Uterus (tissue), 2 donors: ENCODE measurements around the gene RGS14.

Experiments
- POLR2A ChIP-seq, 2 donors: fragments of 450-650 bp; IDR thresholded peaks; one replicate each; pipeline ENCODE4 v1.6.1; 2016; ENCODE audit warnings: antibody characterized with exemption in 2 of 2, mild to moderate bottlenecking in 1 of 2, moderate library complexity in 1 of 2
- TF ChIP-seq, protein P1 (sequence below), 4 experiments: fragments of 200-600 bp in 2 of 4; fragments of 450-650 bp in 2 of 4; sonication (generic) in 2 of 4; IDR thresholded peaks; one replicate each; pipeline ENCODE4 v1.5.1; 2016 to 2019; ENCODE audit warnings: antibody characterized with exemption in 4 of 4, mild to moderate bottlenecking in 2 of 4, moderate library complexity in 1 of 4

DNA sequence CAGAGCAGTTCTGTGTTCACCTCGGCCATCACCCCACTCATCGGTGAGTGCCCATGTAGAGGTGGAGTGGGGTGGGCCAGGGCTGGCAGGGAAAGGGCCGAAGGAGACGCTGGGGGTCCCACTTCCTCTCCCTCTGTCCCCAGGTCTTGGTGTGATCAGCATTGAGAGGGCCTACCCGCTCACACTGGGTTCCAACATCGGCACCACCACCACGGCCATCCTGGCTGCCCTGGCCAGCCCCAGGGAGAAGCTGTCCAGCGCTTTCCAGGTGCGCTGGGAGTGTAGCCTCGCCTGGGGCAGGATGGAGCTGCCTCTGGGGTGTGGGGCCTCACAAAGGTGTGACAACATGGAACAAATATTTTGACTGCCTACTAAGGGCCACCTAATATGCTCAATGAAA lies 39.1 kb downstream of the RGS14 start:
- TF ChIP-seq POLR2A (IDR thresholded peaks at IDR 0.05) = no peak
- TF ChIP-seq, protein P1, sequence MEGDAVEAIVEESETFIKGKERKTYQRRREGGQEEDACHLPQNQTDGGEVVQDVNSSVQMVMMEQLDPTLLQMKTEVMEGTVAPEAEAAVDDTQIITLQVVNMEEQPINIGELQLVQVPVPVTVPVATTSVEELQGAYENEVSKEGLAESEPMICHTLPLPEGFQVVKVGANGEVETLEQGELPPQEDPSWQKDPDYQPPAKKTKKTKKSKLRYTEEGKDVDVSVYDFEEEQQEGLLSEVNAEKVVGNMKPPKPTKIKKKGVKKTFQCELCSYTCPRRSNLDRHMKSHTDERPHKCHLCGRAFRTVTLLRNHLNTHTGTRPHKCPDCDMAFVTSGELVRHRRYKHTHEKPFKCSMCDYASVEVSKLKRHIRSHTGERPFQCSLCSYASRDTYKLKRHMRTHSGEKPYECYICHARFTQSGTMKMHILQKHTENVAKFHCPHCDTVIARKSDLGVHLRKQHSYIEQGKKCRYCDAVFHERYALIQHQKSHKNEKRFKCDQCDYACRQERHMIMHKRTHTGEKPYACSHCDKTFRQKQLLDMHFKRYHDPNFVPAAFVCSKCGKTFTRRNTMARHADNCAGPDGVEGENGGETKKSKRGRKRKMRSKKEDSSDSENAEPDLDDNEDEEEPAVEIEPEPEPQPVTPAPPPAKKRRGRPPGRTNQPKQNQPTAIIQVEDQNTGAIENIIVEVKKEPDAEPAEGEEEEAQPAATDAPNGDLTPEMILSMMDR (IDR thresholded peaks at IDR 0.05) = no peak
